ENCODE data around the gene VAV3. TPM values are rescaled to one million over a fixed set of nuclear protein-coding genes. Genes with fewer than 3 reads are reported as not detected.
"Not testable (repeated sequence)": the region's sequence is repeated elsewhere in the genome, so short reads cannot be mapped to it uniquely, and the experiment has no call there.

Gene VAV3
- total and polyA plus RNA-seq, 12 donors = 0.72 to 3.4 (median 1.9) TPM

- H3K4me3 ChIP-seq = no peak overlapping the region
- H3K9me3 ChIP-seq = peaks cover 0 to under 1% (median 0%) of the 10 kb centered on the region in 11 donors
- no peak for DNase-seq
- TF ChIP-seq, protein P1, sequence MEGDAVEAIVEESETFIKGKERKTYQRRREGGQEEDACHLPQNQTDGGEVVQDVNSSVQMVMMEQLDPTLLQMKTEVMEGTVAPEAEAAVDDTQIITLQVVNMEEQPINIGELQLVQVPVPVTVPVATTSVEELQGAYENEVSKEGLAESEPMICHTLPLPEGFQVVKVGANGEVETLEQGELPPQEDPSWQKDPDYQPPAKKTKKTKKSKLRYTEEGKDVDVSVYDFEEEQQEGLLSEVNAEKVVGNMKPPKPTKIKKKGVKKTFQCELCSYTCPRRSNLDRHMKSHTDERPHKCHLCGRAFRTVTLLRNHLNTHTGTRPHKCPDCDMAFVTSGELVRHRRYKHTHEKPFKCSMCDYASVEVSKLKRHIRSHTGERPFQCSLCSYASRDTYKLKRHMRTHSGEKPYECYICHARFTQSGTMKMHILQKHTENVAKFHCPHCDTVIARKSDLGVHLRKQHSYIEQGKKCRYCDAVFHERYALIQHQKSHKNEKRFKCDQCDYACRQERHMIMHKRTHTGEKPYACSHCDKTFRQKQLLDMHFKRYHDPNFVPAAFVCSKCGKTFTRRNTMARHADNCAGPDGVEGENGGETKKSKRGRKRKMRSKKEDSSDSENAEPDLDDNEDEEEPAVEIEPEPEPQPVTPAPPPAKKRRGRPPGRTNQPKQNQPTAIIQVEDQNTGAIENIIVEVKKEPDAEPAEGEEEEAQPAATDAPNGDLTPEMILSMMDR (IDR thresholded peaks at IDR 0.05) = no peak
- peaks cover 0 to 28% (median 0%) of the 10 kb centered on the region in 9 donors for H3K4me1 ChIP-seq
- peaks cover 0 to 9% (median 0%) of the 10 kb centered on the region in 9 donors for H3K36me3 ChIP-seq
- peak in 2 of 8 donors; percentile 47 to 65 for ATAC-seq
- peak overlapping the region in 1 of 10 donors; percentile 74 for H3K27ac ChIP-seq
- WGBS, 2 donors = 55 to 60% methylated on average over 4 of the region's 4 CpGs
- intact Hi-C loops (cut with DNase I) = no loop called here
- H3K27me3 ChIP-seq = no peaks in the 10 kb centered on the region
Observed at GRCh38 chr1:107739201-107739600, 225.8 kb downstream of the VAV3 start.

DNA sequence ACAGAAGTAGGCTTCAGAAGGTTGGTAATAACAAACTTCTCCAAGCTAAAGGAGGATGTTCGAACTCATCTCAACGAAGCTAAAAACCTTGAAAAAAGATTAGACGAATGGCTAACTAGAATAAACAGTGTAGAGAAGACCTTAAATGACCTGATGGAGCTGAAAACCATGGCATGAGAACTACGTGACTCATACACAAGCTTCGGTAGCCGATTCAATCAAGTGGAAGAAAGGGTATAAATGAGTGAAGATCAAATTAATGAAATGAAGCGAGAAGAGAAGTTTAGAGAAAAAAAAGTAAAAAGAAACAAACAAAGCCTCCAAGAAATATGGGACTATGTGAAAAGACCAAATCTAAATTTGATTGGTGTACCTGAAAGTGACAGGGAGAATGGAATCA lies 231.6 kb downstream of the VAV3 start:
- H3K4me1 ChIP-seq; H3K27ac ChIP-seq; DNase-seq; ATAC-seq; H3K9me3 ChIP-seq; H3K36me3 ChIP-seq; intact Hi-C loops (cut with DNase I); H3K27me3 ChIP-seq; H3K4me3 ChIP-seq: not testable (repeated sequence)
- 94% methylated on average over 7 of the region's 7 CpGs for WGBS, 2 donors

DNA sequence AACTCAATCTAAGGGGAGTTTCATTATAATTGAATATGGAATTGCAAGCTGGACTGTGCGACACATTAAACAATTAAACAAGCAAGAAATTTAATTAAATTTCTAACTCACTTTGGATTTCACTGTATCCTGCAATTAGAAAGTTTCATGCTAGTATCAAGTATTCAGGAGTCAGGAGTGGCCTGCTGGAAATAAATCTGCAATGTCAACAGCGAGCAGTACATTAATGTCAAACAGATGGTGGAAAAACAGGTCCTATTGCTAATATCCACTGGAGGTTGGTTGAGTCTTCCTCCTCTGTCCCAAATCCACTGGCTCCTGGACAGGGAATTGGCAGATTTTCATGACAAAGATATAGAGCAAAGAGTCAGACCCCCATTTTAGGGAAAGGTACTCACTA lies 237.1 kb downstream of the VAV3 start:
- TF ChIP-seq, protein P1 (IDR thresholded peaks at IDR 0.05) = no peak
- Histone ChIP-seq H3K4me1 (no peaks in the 10 kb centered on the region), H3K9me3 (no peaks in the 10 kb centered on the region), H3K36me3 (peaks cover 0 to 11% (median 0%) of the 10 kb centered on the region in 9 donors), H3K27me3 (no peaks in the 10 kb centered on the region), H3K4me3 (no peak overlapping the region), H3K27ac (no peak overlapping the region)
- intact Hi-C loops (cut with DNase I) = no loop called here
- ATAC-seq (no peak), DNase-seq (no peak)
- 93 to 95% methylated on average over 2 of the region's 2 CpGs for WGBS, 2 donors

DNA sequence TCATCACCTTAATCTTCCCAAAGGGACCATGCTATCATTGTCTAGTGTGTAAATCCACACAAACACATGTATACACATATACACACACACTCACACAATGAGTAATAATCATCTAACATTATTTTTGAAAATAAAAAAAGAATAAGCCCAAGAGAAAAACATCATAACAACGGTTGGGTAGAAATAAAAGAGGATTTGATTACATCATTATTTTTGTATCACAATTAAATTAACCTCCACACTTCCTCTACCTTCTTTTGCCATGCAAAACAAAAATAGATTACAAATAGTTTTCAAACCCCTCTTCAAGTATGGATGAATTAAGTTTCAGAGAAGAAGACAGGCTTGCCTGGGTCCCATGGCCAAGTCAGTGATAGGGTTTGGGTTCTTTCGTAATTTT lies 238.1 kb downstream of the VAV3 start:
- Histone ChIP-seq H3K27me3 (no peaks in the 10 kb centered on the region), H3K4me3 (no peak overlapping the region), H3K36me3 (peaks cover 0 to 11% (median 0%) of the 10 kb centered on the region in 9 donors), H3K9me3 (no peaks in the 10 kb centered on the region), H3K27ac (no peak overlapping the region), H3K4me1 (no peaks in the 10 kb centered on the region)
- 78 to 84% methylated on average over 2 of the region's 2 CpGs for WGBS, 2 donors
- no peak for DNase-seq
- ATAC-seq = no peak
- TF ChIP-seq, protein P1 (IDR thresholded peaks at IDR 0.05) = no peak
- intact Hi-C loops (cut with DNase I) = no loop called here

GRCh38 chr1:107724648-107725047 lies 240.3 kb downstream of the VAV3 start:
- Histone ChIP-seq H3K27me3 (no peaks in the 10 kb centered on the region), H3K27ac (no peak overlapping the region), H3K4me1 (no peaks in the 10 kb centered on the region), H3K9me3 (peaks cover 0 to 5% (median 0%) of the 10 kb centered on the region in 11 donors), H3K36me3 (peaks cover 0 to 11% (median 0%) of the 10 kb centered on the region in 9 donors), H3K4me3 (no peak overlapping the region)
- 62 to 65% methylated on average over 1 of the region's 1 CpG for WGBS, 2 donors
- no peak for DNase-seq
- TF ChIP-seq, protein P1 (IDR thresholded peaks at IDR 0.05) = no peak
- intact Hi-C loops (cut with DNase I) = no loop called here
- no peak for ATAC-seq

DNA sequence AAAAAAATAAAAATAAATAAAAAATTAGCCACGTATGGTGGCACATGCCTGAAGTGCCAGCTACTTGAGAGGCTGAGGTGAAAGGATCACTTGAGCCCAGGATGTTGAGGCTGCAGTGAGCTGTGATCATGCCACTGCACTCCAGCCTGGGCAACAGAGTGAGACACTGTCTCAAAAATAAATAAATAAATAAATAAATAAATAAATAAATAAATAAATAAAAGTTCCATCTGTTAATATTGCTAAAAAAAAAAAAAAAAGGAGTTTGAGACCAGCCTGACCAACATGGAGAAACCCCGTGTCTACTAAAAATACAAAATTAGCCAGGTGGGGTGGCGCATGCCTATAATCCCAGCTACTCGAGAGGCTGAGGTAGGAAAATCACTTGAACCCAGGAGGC lies 244.8 kb downstream of the VAV3 start:
- H3K9me3 ChIP-seq; intact Hi-C loops (cut with DNase I); H3K4me1 ChIP-seq; H3K4me3 ChIP-seq; H3K36me3 ChIP-seq; DNase-seq; ATAC-seq; H3K27me3 ChIP-seq; H3K27ac ChIP-seq: not testable (repeated sequence)
- 91 to 95% methylated on average over 4 of the region's 4 CpGs for WGBS, 2 donors
